ENCODE results near the gene GRIN1. TPM values are rescaled to one million over a fixed set of nuclear protein-coding genes. Genes with fewer than 3 reads are reported as not detected.
A peak's percentile ranks its signal among the peaks of the same experiment; 100 is the strongest.

Gene GRIN1
- total and polyA plus RNA-seq, 10 of the 15 experiments (the other 5 are each of a cell fraction or from before 2014, with no cell fraction given) = 0.05 to 0.10 (median 0.06) TPM; not detected in 6

DNA sequence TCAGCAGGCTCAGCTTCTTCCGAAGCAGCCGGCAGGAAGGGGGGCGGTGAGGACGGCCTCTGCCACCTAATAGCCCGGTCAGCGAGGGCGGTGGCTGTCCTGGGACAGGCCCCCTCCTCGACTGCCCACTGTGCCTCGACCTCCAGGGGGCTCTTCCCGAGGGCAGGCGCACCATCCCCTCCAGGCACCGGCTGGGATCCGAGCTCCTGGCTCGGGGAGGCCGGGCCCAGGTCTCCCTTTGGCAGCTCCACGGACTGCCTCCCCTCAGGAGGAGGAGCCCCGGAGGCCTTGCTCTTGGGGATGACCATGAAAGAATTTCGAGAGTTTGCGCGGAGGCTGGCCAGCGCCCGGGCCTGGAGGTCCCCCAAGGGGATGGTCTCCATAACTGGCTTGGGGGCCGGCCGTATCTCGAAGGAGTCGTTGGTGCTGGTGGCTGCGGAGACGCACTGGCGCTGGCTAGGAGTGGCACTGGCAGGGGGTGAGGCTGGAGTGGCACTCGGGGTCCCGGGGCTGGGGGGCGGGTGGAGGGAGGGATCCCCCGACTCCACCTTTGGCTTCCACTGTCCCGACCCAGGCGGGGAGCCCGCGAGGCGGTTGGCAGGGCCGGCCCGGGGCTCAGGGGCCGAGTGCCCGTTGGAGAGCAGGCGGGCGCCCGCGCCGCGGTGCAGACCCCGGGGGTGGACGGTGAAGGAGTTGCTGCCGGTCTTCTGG is 60.6 kb downstream of the GRIN1 start:
- ChIA-PET POLR2A (interaction anchor here (2.0 to 2.5 kb wide), 2 partner anchors 11 to 49 kb away, joined by 6 to 9 read pairs; partner anchors contain the start of gene SSNA1), RAD21 (ENCODE audit: unreplicated experiment) (no interaction called here), SMC1A (ENCODE audit: uncharacterized antibody, unreplicated experiment) (interaction anchor here (0.9 to 1.9 kb wide), 3 partner anchors 11 to 50 kb away, joined by 4 to 9 read pairs (median 5); partner anchors contain the start of genes ANAPC2 and SSNA1), CTCF (no interaction called here)
- no peak for DNase-seq (ENCODE audit: low read depth, low spot score)
- peaks cover 16% of the 10 kb centered on the region for H3K79me2 ChIP-seq (ENCODE audit: control insufficient read depth, insufficient read depth, low read length)
- H3K9ac ChIP-seq (ENCODE audit: control insufficient read depth, insufficient read depth, low read length) = no peak overlapping the region; the same call in 1 of the 2 replicates
- no peaks in the 10 kb centered on the region for H3K9me3 ChIP-seq (replicated peaks; ENCODE audit: control insufficient read depth, insufficient read depth, low read length)
- no peaks in the 10 kb centered on the region for H3K27me3 ChIP-seq (replicated peaks in 1 of 2; ENCODE audit: control insufficient read depth in 2 of 2, insufficient read depth in 2 of 2, low read length in 1 of 2)
- 79% methylated on average over 28 of the region's 51 CpGs for WGBS (ENCODE audit: insufficient coverage, insufficient replicate concordance, low lambda C conversion rate, missing lambda C conversion rate)
- H3K4me3 ChIP-seq = peak overlapping the region; percentile 50; the same call in 1 of the 2 replicates
- no peak for FAIRE-seq
- H3K27ac ChIP-seq (ENCODE audit: control insufficient read depth, insufficient read depth) = no peak overlapping the region
- no peaks in the 10 kb centered on the region for H3K36me3 ChIP-seq (ENCODE audit: control insufficient read depth in 2 of 2, insufficient read depth in 2 of 2, low read length in 1 of 2)
- ATAC-seq = no peak
- BruUV-seq (replicated peaks) = no TSS peak
- no peaks in the 10 kb centered on the region for H4K20me1 ChIP-seq (ENCODE audit: control insufficient read depth, insufficient read depth)
- no peak overlapping the region for H2AFZ ChIP-seq (ENCODE audit: control insufficient read depth, low read depth, low read length)
- peaks cover 30% of the 10 kb centered on the region for H3K4me1 ChIP-seq (ENCODE audit: control insufficient read depth, insufficient read depth, low read length)
- peak overlapping the region; percentile 54 for H3K4me2 ChIP-seq (ENCODE audit: control insufficient read depth, insufficient read depth)
- intact Hi-C loops (cut with micrococcal nuclease; ENCODE audit: unreplicated experiment) = loop anchor here (2.0 kb wide), 2 partner anchors 23 to 77 kb away; partner anchors contain the start of gene RNF208
- TF ChIP-seq PAX5 (IDR thresholded peaks at IDR 0.05; ENCODE audit: borderline replicate concordance, low read depth, low read length) (no peak), NRF1 (conservative IDR thresholded peaks at IDR 0.05; ENCODE audit: low read depth, low read length) (no peak), ETV6 (conservative IDR thresholded peaks at IDR 0.05 in 1 of 2, IDR thresholded peaks at IDR 0.05 in 1 of 2; ENCODE audit: borderline replicate concordance in 1 of 2, low read depth in 1 of 2) (no peak), CHD4 (IDR thresholded peaks at IDR 0.05) (no peak), TCF7 (IDR thresholded peaks at IDR 0.05; ENCODE audit: borderline replicate concordance) (no peak), SPI1 (IDR thresholded peaks at IDR 0.05; ENCODE audit: borderline replicate concordance, insufficient read depth, low read depth, low read length) (no peak), IKZF1 (conservative IDR thresholded peaks at IDR 0.05) (no peak), SUPT20H (IDR thresholded peaks at IDR 0.05; ENCODE audit: borderline replicate concordance, control insufficient read depth, low read depth, low read length) (no peak), POLR2AphosphoS5 (IDR thresholded peaks at IDR 0.05; ENCODE audit: low read length) (no peak)
- TF ChIP-seq, protein P1, sequence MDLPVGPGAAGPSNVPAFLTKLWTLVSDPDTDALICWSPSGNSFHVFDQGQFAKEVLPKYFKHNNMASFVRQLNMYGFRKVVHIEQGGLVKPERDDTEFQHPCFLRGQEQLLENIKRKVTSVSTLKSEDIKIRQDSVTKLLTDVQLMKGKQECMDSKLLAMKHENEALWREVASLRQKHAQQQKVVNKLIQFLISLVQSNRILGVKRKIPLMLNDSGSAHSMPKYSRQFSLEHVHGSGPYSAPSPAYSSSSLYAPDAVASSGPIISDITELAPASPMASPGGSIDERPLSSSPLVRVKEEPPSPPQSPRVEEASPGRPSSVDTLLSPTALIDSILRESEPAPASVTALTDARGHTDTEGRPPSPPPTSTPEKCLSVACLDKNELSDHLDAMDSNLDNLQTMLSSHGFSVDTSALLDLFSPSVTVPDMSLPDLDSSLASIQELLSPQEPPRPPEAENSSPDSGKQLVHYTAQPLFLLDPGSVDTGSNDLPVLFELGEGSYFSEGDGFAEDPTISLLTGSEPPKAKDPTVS (IDR thresholded peaks at IDR 0.05; ENCODE audit: low read depth, low read length) = no peak
- TF ChIP-seq, protein P2, sequence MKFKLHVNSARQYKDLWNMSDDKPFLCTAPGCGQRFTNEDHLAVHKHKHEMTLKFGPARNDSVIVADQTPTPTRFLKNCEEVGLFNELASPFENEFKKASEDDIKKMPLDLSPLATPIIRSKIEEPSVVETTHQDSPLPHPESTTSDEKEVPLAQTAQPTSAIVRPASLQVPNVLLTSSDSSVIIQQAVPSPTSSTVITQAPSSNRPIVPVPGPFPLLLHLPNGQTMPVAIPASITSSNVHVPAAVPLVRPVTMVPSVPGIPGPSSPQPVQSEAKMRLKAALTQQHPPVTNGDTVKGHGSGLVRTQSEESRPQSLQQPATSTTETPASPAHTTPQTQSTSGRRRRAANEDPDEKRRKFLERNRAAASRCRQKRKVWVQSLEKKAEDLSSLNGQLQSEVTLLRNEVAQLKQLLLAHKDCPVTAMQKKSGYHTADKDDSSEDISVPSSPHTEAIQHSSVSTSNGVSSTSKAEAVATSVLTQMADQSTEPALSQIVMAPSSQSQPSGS (IDR thresholded peaks at IDR 0.05; ENCODE audit: low read length) = no peak
- in situ Hi-C loops (cut with MboI) = no loop called here
